Natural killer cell (primary cell): ENCODE results near the gene SLX4IP. TPM values are rescaled to one million over a fixed set of nuclear protein-coding genes. Genes with fewer than 3 reads are reported as not detected.

Source experiments
- ATAC-seq, 3 donors: fragments of 150-1000 bp in 2 of 3; fragments of 200-7000 bp in 1 of 3; cut with Tn5 transposase; 1 replicate in 1 of 3; 2 replicates in 2 of 3; pipeline ENCODE4 v1.10.0; 2021; ENCODE audit warnings: mild to moderate bottlenecking in 2 of 3, moderate library complexity in 2 of 3
- DNase-seq, 2 donors: peaks; one replicate each; pipeline versions ENCODE4 v3.0.0 to v3.0.0-alpha.2; 2013 to 2021; ENCODE audit warnings: mixed read lengths in 1 of 2
- H3K27ac ChIP-seq: one replicate; pipeline ENCODE4 v1.5.1; 2013; ENCODE audit warnings: mild to moderate bottlenecking, low read length
- H3K27me3 ChIP-seq: one replicate; pipeline ENCODE4 v1.6.1; 2013; ENCODE audit warnings: low read length; ENCODE audit not compliant: control insufficient read depth, insufficient read depth
- H3K36me3 ChIP-seq: one replicate; pipeline ENCODE4 v1.6.1; 2013; ENCODE audit warnings: low read length; ENCODE audit not compliant: control insufficient read depth, insufficient read depth
- H3K4me1 ChIP-seq: one replicate; pipeline ENCODE4 v1.6.1; 2013; ENCODE audit warnings: low read length; ENCODE audit not compliant: control insufficient read depth, insufficient read depth
- H3K4me3 ChIP-seq: one replicate; pipeline ENCODE4 v1.5.1; 2013; ENCODE audit warnings: low read length
- H3K9me3 ChIP-seq: one replicate; pipeline ENCODE4 v1.6.1; 2013; ENCODE audit warnings: low read length; ENCODE audit not compliant: control insufficient read depth, insufficient read depth
- H3K27ac Mint-ChIP-seq, 2 donors: one replicate each; pipeline ENCODE4 v1.8.0; 2022; ENCODE audit warnings: mild to moderate bottlenecking in 2 of 2, mixed read lengths in 2 of 2, moderate library complexity in 1 of 2
- H3K27me3 Mint-ChIP-seq, 2 donors: one replicate each; pipeline ENCODE4 v1.8.0; 2022; ENCODE audit warnings: low read depth in 2 of 2, mixed read lengths in 2 of 2
- H3K36me3 Mint-ChIP-seq: one replicate; pipeline ENCODE4 v1.8.0; 2022; ENCODE audit warnings: mixed read lengths
- H3K4me1 Mint-ChIP-seq, 2 donors: one replicate each; pipeline ENCODE4 v1.8.0; 2022; ENCODE audit warnings: mixed read lengths in 2 of 2
- H3K4me3 Mint-ChIP-seq: one replicate; pipeline ENCODE4 v1.8.0; 2022; ENCODE audit warnings: mild to moderate bottlenecking, moderate library complexity, mixed read lengths
- H3K9me3 Mint-ChIP-seq, 2 donors: one replicate each; pipeline ENCODE4 v1.8.0; 2022; ENCODE audit warnings: mixed read lengths in 2 of 2
- WGBS: methylation state at CpG from one replicate; pipeline ENCODE4 v1.1.7; 2013; ENCODE audit warnings: missing lambda C conversion rate; ENCODE audit not compliant: insufficient coverage; 5-methylcytosine and 5-hydroxymethylcytosine counted together
- intact Hi-C: fragments of 100-400 bp; cut with micrococcal nuclease; formaldehyde crosslinking; loops from one replicate; pipeline ENCODE4 v1.14.2; 2022
- total RNA-seq, 4 donors: library from RNA; stranded (reverse); fragments of 120-200 nt in 1 of 4; gene quantifications; one replicate each; pipeline versions ENCODE4 v1.2.3 to v1.2.4, GENCODE V29; 2013 to 2022
- TF ChIP-seq, protein P1 (sequence below): fragments of 200-600 bp; IDR thresholded peaks from one replicate; pipeline ENCODE4 v1.8.0; 2022; ENCODE audit warnings: antibody characterized with exemption

The SLX4IP gene
- total RNA-seq, 3 donors from 2014 or later (not counting 1 experiment from before 2014, with no cell fraction given) = 2.9 to 5.5 (median 5.2) TPM

DNA sequence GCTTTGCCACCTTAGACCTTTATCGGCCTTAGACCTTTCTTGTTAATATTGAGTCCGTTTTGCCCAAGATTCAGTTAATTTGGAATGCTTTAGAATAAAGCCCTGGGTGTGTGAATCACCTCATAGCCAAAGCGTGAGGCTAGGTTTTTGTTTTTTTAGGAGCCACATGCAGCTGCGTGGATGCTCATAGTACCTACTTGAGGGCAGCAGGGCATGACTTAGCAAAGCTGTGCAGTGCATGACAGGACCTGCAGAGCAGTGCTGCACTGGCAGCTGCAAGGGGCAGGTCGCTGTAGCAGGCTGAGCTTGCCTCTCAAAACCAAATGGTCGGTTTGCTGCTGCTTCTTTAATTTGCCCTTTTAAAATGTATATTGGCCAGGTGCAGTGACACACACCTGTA is 122.6 kb downstream of the SLX4IP start:
- H3K27ac ChIP-seq = no peak overlapping the region
- ATAC-seq (no peak), DNase-seq (no peak)
- H3K27me3 ChIP-seq = no peaks in the 10 kb centered on the region
- peaks cover 4% of the 10 kb centered on the region for H3K4me1 ChIP-seq
- Mint-ChIP-seq H3K4me3 (no peak overlapping the region), H3K36me3 (no peaks in the 10 kb centered on the region), H3K9me3 (no peaks in the 10 kb centered on the region), H3K27ac (no peak overlapping the region), H3K4me1 (peaks cover 10 to 18% of the 10 kb centered on the region in 2 donors), H3K27me3 (no peaks in the 10 kb centered on the region)
- TF ChIP-seq, protein P1, sequence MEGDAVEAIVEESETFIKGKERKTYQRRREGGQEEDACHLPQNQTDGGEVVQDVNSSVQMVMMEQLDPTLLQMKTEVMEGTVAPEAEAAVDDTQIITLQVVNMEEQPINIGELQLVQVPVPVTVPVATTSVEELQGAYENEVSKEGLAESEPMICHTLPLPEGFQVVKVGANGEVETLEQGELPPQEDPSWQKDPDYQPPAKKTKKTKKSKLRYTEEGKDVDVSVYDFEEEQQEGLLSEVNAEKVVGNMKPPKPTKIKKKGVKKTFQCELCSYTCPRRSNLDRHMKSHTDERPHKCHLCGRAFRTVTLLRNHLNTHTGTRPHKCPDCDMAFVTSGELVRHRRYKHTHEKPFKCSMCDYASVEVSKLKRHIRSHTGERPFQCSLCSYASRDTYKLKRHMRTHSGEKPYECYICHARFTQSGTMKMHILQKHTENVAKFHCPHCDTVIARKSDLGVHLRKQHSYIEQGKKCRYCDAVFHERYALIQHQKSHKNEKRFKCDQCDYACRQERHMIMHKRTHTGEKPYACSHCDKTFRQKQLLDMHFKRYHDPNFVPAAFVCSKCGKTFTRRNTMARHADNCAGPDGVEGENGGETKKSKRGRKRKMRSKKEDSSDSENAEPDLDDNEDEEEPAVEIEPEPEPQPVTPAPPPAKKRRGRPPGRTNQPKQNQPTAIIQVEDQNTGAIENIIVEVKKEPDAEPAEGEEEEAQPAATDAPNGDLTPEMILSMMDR = no peak
- H3K36me3 ChIP-seq = no peaks in the 10 kb centered on the region
- intact Hi-C loops = loop anchor here (5.0 kb wide), 1 partner anchor 115 kb away; the partner anchor contains the start of gene JAG1
- no peaks in the 10 kb centered on the region for H3K9me3 ChIP-seq
- 93% methylated on average over 6 of the region's 6 CpGs for WGBS
- H3K4me3 ChIP-seq = no peak overlapping the region

DNA sequence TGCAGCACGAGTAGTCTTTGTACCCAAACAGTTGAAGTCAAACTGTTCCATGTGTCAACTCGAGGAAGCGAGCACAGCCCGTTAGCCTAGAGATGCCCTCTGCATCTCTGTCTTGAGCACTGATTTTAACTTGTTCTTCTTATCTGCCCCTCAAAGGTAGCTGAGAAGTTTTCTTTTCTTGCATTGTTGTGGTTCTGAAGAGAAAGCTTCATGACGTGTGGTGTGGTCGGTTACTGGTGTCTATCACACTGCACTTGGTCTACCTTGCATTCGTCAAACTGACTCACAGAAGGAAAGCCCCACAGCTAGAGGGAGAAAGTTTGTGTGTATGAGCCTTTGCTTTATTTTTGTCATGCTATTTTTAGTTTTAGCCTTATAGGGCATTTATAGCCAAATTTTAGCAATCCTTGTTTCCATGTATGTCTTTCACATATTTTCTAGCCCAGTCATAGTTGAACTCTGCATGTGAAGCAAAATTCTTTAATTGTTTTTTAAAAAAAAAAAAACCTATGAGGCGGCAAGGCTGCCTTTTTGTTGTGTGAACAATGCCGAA is 123.6 kb downstream of the SLX4IP start:
- DNase-seq (peak; percentile 31 to 66), ATAC-seq (peak; percentile 84 to 99 (median 97))
- intact Hi-C loops = loop anchor here (5.0 kb wide), 1 partner anchor 114 kb away; the partner anchor contains the start of gene JAG1
- Histone ChIP-seq H3K36me3 (no peaks in the 10 kb centered on the region), H3K27ac (no peak overlapping the region), H3K27me3 (no peaks in the 10 kb centered on the region), H3K4me1 (peaks cover 4% of the 10 kb centered on the region), H3K9me3 (no peaks in the 10 kb centered on the region), H3K4me3 (no peak overlapping the region)
- 55% methylated on average over 9 of the region's 9 CpGs for WGBS
- TF ChIP-seq, protein P1 = no peak
- no peaks in the 10 kb centered on the region for H3K27me3 Mint-ChIP-seq
- peaks cover 14 to 21% of the 10 kb centered on the region in 2 donors for H3K4me1 Mint-ChIP-seq
- no peak overlapping the region for H3K4me3 Mint-ChIP-seq
- H3K27ac Mint-ChIP-seq = peak overlapping the region; percentile 45 to 79
- no peaks in the 10 kb centered on the region for H3K9me3 Mint-ChIP-seq
- H3K36me3 Mint-ChIP-seq = no peaks in the 10 kb centered on the region

DNA sequence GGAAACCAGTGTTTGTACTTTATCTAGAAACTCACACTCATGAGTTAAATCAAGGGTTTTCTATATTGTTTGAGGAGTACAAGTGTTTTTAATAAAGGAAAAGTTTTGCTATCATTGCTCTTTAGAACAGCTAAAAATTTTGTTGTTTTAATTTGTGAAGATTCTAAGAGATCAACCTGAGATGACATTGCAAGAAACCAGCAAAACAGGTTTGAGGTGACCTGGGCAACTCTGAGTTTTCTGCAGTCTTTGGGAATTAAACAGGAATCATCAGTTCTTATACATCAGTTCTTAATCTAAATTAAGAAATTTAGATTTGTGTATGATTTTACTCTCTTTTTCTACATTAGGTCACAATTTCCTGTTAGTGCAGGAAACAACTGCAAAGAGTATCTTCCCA is 124.2 kb downstream of the SLX4IP start:
- no peaks in the 10 kb centered on the region for H3K36me3 ChIP-seq
- DNase-seq (no peak), ATAC-seq (no peak)
- peaks cover 4% of the 10 kb centered on the region for H3K4me1 ChIP-seq
- no peaks in the 10 kb centered on the region for H3K27me3 ChIP-seq
- peak overlapping the region; percentile 45 to 79 for H3K27ac Mint-ChIP-seq
- intact Hi-C loops = loop anchor here (5.0 kb wide), 1 partner anchor 113 kb away; the partner anchor contains the start of gene JAG1
- H3K4me3 ChIP-seq = no peak overlapping the region
- peaks cover 20 to 25% of the 10 kb centered on the region in 2 donors for H3K4me1 Mint-ChIP-seq
- H3K9me3 ChIP-seq = no peaks in the 10 kb centered on the region
- H3K36me3 Mint-ChIP-seq = no peaks in the 10 kb centered on the region
- H3K4me3 Mint-ChIP-seq = no peak overlapping the region
- TF ChIP-seq, protein P1 = no peak
- H3K27me3 Mint-ChIP-seq = no peaks in the 10 kb centered on the region
- H3K9me3 Mint-ChIP-seq = no peaks in the 10 kb centered on the region
- no peak overlapping the region for H3K27ac ChIP-seq

DNA sequence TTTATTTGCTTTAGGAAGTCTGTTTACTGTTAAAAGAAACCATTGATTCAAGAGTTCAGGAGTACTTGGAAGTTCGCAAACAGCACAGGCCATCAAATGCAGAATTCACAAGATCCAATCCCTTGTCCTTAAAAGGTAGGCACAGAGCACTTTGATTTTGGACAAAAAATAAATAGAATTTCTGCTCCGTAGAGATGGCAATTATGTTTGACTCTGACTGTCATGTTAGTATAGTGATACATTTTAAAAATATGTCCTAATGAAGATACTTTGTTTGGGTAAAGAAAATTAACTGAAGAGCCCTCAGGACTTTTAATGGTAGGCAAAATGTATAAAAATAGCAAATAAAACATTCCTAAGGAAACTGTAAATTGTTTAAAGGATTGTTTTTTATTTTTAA is 125.6 kb downstream of the SLX4IP start:
- WGBS = 87% methylated on average over 2 of the region's 2 CpGs
- no peaks in the 10 kb centered on the region for H3K9me3 ChIP-seq
- no peak for DNase-seq
- ATAC-seq = no peak
- no peak overlapping the region for H3K27ac Mint-ChIP-seq
- H3K27me3 ChIP-seq = no peaks in the 10 kb centered on the region
- no peaks in the 10 kb centered on the region for H3K36me3 Mint-ChIP-seq
- H3K4me1 ChIP-seq = peaks cover 10% of the 10 kb centered on the region
- H3K4me3 Mint-ChIP-seq = no peak overlapping the region
- peaks cover 26 to 31% of the 10 kb centered on the region in 2 donors for H3K4me1 Mint-ChIP-seq
- no peak overlapping the region for H3K27ac ChIP-seq
- intact Hi-C loops = no loop called here
- TF ChIP-seq, protein P1 = no peak
- no peaks in the 10 kb centered on the region for H3K9me3 Mint-ChIP-seq
- H3K36me3 ChIP-seq = no peaks in the 10 kb centered on the region
- no peaks in the 10 kb centered on the region for H3K27me3 Mint-ChIP-seq
- no peak overlapping the region for H3K4me3 ChIP-seq
